Glomerular visceral epithelial cell (primary cell): Measurements from ENCODE around the gene BOLL.
"Not testable (repeated sequence)": the region's sequence is repeated elsewhere in the genome, so short reads cannot be mapped to it uniquely, and the experiment has no call there.

ENCODE experiments used
- DNase-seq: peaks from one replicate; pipeline ENCODE4 v3.0.0-alpha.2; 2016; ENCODE audit errors: extremely low spot score

Gene BOLL, protein sequence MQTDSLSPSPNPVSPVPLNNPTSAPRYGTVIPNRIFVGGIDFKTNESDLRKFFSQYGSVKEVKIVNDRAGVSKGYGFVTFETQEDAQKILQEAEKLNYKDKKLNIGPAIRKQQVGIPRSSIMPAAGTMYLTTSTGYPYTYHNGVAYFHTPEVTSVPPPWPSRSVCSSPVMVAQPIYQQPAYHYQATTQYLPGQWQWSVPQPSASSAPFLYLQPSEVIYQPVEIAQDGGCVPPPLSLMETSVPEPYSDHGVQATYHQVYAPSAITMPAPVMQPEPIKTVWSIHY

DNA sequence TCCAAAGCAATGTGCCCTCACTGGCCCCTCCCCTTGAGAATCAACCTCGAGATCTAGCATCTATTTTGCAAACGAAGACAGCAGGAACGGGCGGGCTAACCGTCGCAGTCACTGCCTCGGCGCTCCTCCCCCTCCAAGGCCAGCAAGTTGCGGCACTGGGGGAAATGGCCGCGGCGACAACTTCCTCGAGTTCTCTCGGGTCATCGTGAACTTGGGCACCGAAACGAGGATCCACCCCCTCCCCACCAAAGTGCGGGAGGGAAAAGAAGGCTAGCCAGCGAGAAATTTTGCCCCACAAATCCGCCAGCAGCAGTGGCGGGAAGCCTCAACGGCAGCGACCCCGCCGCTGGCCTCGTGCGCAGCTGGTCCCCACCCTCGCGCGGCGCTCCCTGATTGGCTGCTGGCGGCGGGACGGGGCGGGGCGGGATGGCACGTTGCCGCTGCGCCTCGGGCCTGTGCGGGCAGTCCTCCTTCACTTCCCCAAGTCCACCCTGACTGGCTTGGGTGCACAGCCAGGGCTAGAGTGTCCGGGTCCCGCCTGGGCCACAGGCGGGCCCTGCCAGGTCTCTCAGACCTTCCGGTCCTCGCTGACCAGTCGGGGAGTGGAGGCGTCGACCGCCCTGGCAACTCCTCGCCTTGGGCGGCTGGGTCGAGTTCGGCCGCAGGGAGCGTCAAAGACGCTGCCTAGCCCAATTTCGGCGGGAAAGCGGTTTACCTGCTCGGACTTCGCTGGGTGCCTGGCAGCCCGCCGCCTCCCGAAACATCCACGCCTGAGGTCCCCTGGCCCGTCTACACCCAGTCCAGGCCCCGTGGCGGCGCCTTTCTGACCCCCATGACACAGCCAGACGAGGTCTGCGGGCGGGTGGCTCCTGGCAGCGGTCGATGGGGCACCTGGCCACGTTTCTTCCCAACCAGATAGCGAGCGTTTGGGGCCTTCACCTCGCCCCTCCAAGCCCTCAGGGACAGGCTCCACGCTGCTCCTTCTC lies at the start of gene BOLL:
BOLL (minus strand) TSS at position 364 of the 986 bp plus-strand sequence. CDS start 3,469 bp downstream, outside the sequence.
- no peak for DNase-seq

DNA sequence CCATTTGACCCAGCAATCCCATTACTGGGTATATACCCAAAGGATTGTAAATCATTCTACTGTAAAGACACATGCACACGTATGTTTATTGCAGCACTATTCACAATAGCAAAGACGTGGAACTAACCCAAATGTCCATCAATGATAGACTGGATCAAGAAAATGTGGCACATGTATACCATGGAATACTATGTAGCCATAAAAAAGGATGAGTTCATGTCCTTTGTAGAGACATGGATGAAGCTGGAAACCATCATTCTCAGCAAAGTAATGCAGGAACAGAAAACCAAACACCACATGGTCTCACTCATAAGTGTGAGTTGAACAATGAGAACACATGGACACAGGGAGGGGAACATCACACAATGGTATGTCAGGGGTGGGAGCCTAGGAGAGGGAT lies 49.7 kb upstream of the BOLL start:
- not testable (repeated sequence) for DNase-seq

DNA sequence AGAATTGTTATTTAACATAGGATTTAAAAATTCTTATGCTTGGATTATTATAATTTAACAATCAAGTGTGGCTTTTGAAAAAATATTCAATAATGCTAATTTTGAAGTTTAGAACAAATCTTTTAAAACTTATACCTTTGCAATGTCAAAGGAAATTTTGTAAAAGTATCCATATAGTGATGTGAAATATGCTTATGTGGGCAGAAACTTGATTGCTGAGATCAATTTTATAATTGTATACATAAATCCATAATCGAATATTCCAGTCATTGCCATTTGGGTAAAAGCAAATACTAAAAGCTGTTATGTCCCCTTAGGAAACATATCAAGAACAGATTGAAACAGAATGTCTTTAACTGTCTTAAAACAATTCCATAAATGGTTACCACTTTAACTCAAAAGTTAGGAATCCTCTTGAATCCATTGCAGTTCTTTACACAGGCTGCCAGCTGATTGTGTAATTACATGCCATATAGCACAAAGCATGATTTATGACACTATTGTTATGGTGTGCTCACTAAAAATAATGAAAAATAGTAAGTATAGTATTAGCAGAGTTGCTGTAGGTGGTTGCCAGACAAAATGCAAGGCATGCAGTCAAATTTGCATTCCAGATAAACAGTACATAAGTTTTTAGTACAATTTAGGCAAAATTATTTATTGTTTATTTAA lies 43.5 kb upstream of the BOLL start:
- DNase-seq: no peak

DNA sequence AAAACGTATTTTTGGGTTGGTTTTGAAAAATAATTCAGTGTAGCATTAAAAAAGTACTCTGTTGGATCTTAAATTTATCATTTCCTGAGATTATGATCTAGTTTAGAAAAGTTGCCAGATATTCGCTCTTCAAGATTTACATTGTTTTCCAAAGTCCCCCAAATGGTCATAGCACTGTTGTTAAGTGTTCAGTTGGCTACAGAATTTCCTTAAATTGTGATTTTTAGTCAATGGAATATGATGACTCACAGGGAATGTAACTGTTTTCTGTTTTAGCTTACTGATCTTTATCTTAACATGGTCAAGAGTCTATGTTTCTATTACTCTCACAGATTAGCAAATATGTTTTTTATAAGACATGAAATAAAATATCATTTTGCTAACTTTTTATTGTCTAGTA lies 42.5 kb upstream of the BOLL start:
- DNase-seq: no peak

DNA sequence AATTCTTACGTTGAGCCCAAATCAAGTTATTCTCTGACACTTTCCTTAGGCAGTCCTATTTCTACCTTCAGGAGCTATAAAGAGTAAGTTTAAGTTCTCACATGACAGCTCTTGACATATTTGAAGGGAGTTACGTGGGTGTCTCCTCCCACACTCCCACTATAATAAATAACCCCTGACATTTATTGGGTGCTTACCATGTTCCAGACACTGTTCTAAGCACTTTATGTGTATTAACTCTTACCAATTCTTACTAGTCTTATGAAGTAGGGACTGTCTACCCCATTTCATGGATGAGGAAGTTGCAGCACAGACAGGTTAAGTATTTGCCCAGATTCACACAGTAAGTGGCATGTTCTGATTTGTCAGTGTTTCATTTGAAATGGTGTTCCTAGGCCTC lies 37.2 kb upstream of the BOLL start:
- DNase-seq: no peak

DNA sequence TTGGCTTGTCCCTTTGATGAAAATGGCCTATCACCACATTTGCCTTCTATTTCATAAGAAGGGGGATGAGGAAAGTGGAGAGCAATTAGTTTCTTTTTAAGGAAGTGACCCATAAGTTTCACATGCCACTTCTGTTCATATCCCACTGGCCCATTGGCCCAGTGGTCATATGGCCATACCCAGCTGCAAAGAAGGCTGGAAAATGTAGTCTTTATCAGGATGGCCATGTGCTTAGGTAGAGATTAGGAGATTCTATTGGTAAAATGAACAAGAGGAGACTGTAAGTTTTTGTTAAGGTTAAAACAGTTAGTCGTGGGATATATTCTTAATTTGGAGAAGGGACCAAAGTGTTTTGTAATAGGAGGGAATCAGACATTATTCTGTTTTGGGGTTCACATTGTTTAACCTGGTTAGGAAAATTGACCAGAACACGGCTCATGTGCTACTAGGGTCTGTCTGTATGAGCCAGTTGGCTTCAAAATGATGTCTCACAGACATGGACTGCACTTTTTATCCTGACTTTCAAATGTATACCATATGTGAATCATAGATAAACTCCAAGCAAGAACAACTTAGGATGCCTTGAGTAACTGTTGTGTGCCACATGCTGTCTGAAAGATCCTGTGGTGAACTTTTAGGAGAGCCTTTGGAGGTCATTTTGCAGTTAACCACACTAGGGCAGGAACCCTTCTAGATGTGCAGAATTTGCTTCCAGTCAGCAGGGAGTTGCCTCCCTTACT lies 36.6 kb upstream of the BOLL start:
- no peak for DNase-seq

DNA sequence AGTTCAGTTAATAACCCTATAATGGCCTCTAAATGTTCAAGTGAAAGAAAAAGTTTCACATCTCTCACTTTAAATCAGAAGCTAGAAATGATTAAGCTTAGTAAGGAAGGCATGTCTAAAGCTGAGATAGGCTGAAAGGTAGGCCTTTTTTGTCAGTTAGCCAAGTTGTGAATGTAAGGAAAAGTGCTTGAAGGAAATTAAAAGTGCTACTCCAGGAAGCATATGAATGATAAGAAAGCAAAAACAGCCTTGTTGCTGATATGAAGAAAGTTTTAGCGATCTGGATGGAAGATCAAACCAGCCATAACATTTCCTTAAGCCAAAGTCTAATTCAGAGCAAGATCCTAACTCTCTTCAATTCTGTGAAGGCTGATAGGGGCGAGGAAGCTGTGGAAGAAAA lies 29.4 kb upstream of the BOLL start:
- DNase-seq: no peak

DNA sequence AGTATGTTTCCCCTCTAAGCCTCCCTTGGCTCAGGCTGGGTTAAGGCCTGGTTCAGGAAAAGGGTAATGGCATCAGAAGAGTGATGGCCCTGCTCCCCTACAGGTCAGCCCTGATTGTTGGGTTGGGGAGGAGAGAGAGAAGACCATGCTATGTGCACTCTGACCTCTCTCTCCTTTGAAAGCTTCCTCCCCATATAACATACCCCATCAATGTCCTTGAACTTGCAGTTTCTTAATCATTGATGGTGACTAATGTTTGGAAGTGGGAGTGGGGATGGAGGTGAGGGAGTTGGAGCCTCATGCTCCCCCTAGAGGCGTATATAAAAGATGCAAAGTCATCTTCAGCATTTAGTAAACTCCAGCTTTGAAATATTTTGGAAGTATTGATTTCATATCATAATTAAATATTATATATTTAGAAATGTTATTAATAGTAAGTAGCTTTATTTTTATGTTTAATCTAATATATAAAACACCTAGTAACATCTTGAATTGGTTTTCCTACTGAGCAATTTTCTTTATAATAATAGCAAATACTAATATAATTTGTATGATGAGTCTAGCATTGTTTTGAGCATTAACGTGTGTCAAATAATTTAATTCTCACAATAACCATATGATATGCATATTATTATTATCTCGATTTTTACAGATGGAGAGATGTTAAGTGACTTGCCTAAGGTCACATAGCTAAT lies 28.1 kb upstream of the BOLL start:
- peak; percentile 39 for DNase-seq

DNA sequence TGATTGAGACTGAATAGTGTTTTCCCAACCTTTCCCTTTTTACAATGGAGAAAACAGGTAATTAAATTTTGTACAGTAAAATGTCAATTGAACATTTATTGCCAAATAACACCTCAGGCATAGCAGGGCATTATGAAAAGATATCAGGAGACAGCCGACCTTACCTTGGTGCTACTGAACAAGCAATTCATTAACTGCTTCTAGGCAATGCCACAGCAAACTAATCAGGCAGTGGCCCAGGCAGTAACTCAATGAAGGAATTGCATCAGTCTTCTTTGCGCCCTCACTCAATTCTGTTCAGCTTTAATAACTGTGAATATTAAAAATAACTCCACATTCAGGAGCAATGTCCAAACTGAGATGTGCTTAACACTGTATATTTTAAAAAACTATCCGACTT lies 25.4 kb upstream of the BOLL start:
- DNase-seq: no peak

DNA sequence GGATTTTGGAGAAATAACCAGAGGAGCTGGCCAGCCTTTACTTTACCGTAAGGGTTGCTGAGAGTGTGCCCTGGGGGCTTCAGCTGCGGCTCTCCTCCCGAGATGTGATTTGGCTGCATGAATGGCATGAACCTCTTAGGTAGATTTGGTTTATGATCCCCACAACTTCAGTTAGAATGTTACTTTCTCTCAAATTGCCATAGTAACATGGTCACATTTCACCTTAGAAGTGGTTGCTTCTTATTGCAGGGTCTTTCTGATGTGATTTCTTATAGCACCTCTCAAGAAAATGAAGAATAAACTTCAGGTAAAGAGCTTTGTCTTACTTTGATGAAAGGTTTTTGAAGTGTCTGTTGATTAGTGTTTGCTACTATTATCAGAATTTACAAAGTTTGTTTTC lies 24.9 kb upstream of the BOLL start:
- DNase-seq: no peak

DNA sequence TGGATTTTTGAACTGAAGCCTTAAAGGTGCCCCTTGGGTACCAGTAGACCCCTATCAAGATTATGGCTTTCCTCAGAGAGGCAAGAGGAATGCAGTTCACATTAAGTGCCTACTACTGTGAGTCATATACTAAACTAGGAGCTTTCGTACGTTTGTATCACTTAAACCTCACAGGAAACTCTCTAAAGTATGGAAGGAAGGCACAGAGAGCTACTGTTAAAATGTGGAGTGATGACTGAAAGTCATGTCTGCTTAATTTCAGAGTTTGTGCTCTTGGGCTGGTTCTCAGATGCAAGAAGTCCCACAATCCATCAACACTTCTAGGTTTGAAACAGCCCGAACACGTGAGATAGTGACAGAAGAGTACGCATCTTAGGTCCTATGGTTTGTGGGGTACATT lies 23.9 kb upstream of the BOLL start:
- DNase-seq: no peak

DNA sequence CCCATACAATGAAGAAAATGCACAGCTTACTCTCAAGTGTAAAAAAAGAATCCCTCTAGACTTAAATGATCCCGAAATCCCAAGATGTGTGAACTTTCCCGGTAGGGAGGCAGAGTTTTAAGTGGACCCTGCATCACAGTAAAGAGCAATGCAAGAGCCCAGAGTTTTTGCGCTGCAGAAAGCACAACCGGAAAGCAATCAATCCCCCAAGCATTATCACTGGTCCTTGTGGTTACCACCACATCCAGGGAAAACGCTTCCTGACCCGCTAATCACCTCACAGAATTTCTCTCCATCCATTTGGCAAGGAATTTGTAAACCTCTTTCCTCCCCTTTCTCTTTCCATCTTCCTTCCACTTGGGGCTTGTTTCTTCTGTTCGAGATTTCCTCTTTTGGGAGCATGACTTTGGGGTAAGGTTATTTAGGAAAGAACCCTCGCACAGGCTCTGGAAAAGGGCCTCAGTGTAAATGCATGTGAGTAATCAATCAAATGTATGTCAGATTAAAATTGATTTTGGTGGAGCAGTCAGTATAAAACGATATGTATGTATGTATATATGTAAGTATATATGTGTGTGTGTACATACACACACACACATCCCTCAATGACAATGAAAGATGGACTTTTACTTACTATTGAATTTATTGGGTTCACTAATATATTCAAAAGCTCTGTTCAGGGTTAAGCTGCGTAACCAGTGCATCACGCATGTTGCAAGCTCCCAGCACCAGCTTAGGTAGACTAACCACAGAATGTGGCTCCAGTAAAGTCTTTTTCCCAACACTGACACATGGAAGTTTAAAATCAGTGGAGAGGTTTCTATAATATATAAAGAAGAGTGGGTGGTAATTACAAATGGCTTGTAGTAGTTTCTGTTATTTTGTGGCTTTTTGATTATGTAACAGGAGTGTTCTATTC lies 20.9 kb upstream of the BOLL start:
- no peak for DNase-seq

DNA sequence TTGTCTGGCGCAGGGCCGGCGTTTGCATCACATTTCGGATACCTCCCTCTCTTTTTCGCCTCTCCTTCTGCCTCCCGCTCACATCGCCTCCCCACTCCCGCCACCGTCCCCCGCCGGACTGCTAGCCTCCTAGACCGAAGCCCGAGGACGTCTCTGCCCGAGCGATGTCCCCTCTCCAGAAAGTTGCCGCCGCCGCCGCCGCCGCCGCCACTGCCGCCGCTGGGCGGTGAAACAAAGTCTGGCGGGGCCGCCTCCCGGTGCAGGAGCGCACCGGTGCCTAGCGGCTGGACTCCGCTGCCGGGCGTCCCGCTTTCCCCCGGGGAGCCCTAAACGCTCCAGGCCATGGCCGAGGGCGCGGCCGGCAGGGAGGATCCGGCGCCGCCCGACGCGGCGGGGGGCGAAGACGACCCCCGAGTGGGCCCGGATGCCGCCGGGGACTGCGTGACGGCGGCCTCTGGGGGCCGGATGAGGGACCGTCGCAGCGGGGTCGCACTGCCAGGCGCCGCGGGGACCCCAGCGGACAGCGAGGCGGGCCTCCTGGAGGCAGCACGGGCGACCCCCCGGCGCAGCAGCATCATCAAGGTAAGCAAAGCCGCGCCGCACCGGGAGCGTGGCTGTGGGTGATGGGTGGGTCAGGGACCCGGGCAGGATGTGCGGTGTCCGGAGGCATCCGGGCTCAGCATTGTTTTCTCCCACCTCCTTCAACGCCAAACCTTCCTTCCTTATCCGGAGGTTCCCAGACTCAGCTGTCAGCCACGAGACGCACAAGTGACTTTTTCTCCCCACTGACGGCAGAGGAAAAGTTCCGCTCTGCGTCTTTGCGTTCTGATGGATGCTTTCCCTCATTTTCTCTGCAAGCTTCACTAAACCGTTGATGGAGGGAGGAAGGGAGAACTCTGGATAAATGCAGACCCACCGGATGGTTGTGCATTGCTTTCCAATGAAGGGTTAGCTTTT lies 19.9 kb upstream of the BOLL start:
- DNase-seq: no peak

DNA sequence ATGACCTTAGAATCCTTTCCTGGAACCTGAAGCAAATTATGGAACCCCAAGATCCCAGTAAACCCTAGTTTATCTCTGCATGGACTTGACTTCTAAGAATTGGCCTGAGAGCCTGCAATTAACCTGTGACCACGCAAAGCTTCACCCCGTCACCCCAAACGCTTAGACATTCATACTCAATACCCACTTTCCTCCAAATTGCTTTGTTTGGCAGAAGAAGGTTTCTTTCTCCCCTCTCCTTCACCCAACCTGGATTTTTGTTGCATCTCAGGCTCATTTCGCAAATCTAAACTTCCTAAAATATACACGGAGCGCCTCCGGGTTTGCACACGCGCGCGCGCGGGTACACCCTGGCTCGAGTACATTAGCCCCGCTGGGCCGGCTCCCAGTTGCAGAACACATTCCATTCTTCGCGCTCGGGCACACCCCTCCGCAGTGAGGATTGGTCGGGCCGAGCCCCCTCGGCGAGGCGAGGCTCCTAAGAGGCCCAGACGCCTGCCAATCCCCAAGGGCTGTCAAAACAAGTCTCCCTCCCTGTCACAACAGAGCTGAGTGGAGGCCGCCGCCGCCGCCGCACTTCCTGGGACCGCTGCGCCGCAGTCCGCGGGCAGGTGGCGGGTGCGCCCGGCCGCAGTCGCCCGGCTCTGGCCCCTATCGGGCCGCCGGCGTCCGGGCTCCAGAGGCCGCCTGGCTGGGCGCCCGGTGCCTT lies 19.1 kb upstream of the BOLL start, which contains the start of gene PLCL1:
PLCL1 (plus strand) TSS at position 545 of the 709 bp plus-strand sequence.
- peak; percentile 90 for DNase-seq

DNA sequence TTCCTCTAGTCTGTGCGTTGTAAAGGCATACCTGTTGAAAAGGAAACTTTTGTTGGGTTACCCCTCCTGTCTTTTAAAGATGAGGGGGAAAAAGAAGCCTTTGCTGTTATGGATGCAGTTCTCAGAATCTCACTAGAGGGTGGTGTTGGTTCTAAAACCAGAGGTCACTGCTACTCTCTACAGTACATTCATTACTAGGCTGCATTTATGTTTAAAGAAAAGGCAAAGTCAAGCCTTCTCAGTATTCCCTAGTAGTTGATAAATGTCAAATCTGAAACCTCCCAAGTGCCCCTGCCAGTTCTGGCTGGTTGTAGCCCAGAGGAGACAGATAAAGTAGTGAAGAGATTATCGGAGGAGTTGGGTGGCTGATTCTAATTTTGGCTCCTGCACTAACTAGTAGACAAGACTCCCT lies 17.9 kb upstream of the BOLL start:
- peak; percentile 48 for DNase-seq

DNA sequence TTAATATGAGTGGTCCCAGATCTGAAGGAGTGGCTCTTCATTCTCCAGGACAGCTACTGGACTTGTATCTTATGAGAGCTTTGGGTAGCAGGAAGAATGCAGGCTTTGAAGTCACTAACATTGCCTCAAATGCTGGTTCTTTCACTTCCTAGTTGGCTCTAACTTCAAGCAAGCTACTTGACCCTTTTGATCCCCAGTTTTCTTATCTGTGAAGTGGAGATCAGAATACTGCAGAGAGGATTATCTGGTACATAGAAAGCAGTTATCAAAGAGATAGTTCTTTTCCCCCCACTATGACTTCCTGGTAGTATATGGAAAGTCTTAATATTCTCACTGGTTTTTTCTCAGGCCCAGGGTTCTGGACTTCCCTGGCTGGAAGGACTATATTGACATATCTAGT lies 15.9 kb upstream of the BOLL start:
- DNase-seq: no peak

DNA sequence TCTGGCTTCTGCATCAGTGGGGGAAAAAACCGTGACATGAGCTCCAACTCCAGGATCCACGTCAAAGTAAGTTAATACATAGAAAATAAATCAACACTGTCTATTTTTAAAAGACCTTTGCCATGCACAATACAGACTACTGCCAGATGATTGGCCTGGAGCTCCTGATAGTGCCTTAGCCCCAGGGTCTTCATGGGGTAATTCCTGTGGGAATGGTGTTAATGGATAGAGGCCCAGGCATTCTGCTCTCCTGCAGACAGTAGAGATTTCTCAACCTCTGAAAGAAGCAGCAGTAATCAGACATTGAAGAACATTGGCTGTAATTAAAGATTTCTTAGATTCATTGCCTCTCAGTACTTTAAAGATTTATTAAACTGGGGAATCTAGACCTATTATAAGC lies 15.0 kb upstream of the BOLL start:
- DNase-seq: no peak

DNA sequence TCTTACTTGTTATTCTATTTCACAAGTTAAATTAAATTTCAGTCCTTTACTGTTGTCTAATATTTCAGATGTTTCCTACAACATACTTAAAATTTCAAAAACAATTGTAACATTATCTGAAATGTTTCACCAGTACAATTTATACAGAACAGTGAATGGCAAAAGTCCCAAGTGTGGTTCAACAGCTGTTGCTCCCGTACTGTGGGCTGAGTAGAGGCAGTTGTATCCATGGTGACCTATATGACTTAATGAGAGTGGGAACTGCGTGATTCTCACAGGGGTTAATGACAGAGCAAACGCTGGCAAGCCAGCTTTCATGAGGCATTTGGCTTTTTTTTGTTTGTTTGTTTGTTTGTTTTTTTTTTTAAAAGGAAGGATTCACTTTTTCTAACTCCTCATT lies 13.9 kb upstream of the BOLL start:
- DNase-seq: no peak
